ENCODE measurements around the gene TMEM220. TPM values are rescaled to one million over a fixed set of nuclear protein-coding genes. Genes with fewer than 3 reads are reported as not detected.

The TMEM220 gene
- total RNA-seq, 2 donors from 2014 or later, result 5.5 to 6.5 TPM

DNA sequence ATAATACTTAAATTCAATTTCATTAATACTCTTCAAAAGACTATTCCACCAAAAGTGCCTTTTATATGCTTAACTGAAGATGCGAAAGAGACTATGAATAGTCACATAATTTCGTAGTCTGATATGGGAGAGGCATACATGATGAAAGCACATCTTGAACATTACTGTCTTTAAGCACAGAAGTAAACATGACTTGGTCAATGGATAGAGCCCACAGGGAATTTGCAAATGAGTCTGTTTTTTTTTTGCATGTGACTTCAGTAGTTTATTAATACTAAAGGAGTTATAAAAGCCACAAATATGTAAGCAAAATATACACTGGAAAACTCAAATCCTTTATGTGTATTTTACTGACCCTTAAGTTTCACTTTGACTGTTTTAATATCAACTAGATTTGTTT lies 16.5 kb downstream of the TMEM220 start:
- no peak overlapping the region for H3K4me3 ChIP-seq
- H3K27me3 ChIP-seq, result no peaks in the 10 kb centered on the region
- TF ChIP-seq, protein P1, sequence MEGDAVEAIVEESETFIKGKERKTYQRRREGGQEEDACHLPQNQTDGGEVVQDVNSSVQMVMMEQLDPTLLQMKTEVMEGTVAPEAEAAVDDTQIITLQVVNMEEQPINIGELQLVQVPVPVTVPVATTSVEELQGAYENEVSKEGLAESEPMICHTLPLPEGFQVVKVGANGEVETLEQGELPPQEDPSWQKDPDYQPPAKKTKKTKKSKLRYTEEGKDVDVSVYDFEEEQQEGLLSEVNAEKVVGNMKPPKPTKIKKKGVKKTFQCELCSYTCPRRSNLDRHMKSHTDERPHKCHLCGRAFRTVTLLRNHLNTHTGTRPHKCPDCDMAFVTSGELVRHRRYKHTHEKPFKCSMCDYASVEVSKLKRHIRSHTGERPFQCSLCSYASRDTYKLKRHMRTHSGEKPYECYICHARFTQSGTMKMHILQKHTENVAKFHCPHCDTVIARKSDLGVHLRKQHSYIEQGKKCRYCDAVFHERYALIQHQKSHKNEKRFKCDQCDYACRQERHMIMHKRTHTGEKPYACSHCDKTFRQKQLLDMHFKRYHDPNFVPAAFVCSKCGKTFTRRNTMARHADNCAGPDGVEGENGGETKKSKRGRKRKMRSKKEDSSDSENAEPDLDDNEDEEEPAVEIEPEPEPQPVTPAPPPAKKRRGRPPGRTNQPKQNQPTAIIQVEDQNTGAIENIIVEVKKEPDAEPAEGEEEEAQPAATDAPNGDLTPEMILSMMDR (IDR thresholded peaks at IDR 0.05), result no peak
- no peak for DNase-seq (ENCODE audit: low spot score)
- H3K36me3 ChIP-seq, result peaks cover 22% of the 10 kb centered on the region
- no peaks in the 10 kb centered on the region for H3K9me3 ChIP-seq
- no peak overlapping the region for H3K27ac ChIP-seq
- H3K4me1 ChIP-seq, result no peaks in the 10 kb centered on the region

- TF ChIP-seq, protein P1 (IDR thresholded peaks at IDR 0.05), result no peak
- no peaks in the 10 kb centered on the region for H3K9me3 ChIP-seq
- H3K27ac ChIP-seq, result no peak overlapping the region
- peaks cover 0 to 7% of the 10 kb centered on the region in 2 donors for H3K4me1 ChIP-seq
- DNase-seq (ENCODE audit: low spot score), result no peak
- no peak overlapping the region for H3K4me3 ChIP-seq
- peaks cover 29% of the 10 kb centered on the region for H3K36me3 ChIP-seq
- H3K27me3 ChIP-seq, result no peaks in the 10 kb centered on the region
These were observed 24.1 kb downstream of the TMEM220 start for GRCh38 chr17:10705727-10706126.

- peaks cover 0 to 16% of the 10 kb centered on the region in 2 donors for H3K4me1 ChIP-seq
- H3K27ac ChIP-seq, result no peak overlapping the region
- TF ChIP-seq, protein P1 (IDR thresholded peaks at IDR 0.05), result no peak
- H3K9me3 ChIP-seq, result no peaks in the 10 kb centered on the region
- H3K36me3 ChIP-seq, result peaks cover 18% of the 10 kb centered on the region
- H3K27me3 ChIP-seq, result no peaks in the 10 kb centered on the region
- H3K4me3 ChIP-seq, result no peak overlapping the region
- no peak for DNase-seq (ENCODE audit: low spot score)
These were observed 27.2 kb downstream of the TMEM220 start for GRCh38 chr17:10702574-10702973.

GRCh38 chr17:10699856-10700255 lies 30.0 kb downstream of the TMEM220 start:
- no peak overlapping the region for H3K27ac ChIP-seq
- no peak overlapping the region for H3K4me3 ChIP-seq
- TF ChIP-seq, protein P1 (IDR thresholded peaks at IDR 0.05), result no peak
- H3K36me3 ChIP-seq, result peaks cover 5% of the 10 kb centered on the region
- no peak for DNase-seq (ENCODE audit: low spot score)
- H3K9me3 ChIP-seq, result no peaks in the 10 kb centered on the region
- no peaks in the 10 kb centered on the region for H3K27me3 ChIP-seq
- H3K4me1 ChIP-seq, result peaks cover 0 to 27% of the 10 kb centered on the region in 2 donors

DNA sequence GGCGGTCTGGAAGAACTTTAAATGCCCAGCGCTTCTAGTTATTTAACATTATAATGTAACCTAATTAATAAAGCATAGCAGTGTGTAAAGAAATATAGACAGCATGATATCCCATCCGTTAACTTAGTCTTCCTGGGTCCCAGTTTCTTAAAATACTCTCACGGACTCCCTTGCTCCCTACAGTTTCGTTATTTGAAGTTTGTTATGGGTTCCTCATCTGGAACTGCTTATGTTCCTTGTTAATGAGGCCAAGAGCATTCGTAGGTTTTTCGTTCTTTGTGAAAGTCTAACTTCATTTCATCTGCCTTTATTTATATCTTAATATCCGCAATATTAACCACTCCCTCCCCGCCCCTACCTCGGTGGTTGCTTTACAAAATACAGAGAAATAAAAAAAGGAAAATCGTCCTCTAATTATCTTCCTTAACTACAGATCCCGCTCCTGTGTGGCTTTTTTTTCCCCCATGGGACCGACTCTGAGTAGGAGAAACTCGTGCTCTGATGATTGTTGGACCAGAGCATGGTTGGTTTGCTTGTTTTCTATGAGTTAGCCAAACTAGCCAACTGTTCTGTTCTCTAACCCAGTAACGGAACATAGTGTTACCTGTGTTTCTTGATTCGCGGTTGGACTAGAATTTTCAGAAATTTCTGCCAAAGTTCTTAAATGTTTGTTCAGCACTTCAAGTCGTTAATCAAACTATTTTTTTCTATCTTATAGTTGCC lies 31.6 kb downstream of the TMEM220 start:
- peaks cover 0 to 27% of the 10 kb centered on the region in 2 donors for H3K4me1 ChIP-seq
- peaks cover 20% of the 10 kb centered on the region for H3K36me3 ChIP-seq
- TF ChIP-seq, protein P1 (IDR thresholded peaks at IDR 0.05), result no peak
- H3K27me3 ChIP-seq, result no peaks in the 10 kb centered on the region
- no peak for DNase-seq (ENCODE audit: low spot score)
- peak overlapping the region; percentile 93 to 99 for H3K4me3 ChIP-seq
- no peaks in the 10 kb centered on the region for H3K9me3 ChIP-seq
- peak overlapping the region; percentile 86 to 93 for H3K27ac ChIP-seq

Measured in right atrium auricular region (tissue), 2 donors.